IMR-90 (cell line): ENCODE results near the gene CRACR2B. TPM values are rescaled to one million over a fixed set of nuclear protein-coding genes. Genes with fewer than 3 reads are reported as not detected.

ENCODE experiments used
- ATAC-seq: fragments of 200-7000 bp; cut with Tn5 transposase; 2 replicates; pipeline ENCODE4 v1.9.1; 2020; ENCODE audit warnings: low read depth, mild to moderate bottlenecking, moderate library complexity
- BruUV-seq: library from RNA; stranded (reverse); fragments of 400-500 nt; replicated peaks from 2 replicates; lab custom pipeline; 2021; lab: Mats Ljungman, UMichigan
- CTCF ChIA-PET: fragments of 300-600 bp; formaldehyde crosslinking; extraction: SDS; loops from one replicate; lab custom pipeline; 2021; ENCODE audit warnings: antibody characterized with exemption; lab: Yijun Ruan, JAX
- POLR2A ChIA-PET: fragments of 300-600 bp; sonication (Branson Sonifier 250); formaldehyde crosslinking; loops from one replicate; lab custom pipeline; 2022; ENCODE audit warnings: antibody characterized with exemption; ENCODE audit not compliant: unreplicated experiment; lab: Charles Lee
- DNase-seq: peaks from one replicate; pipeline ENCODE4 v3.0.0; 2013
- H2AFZ ChIP-seq: replicated peaks from 2 replicates; pipeline ENCODE3; 2013; ENCODE audit warnings: low read length, mild to moderate bottlenecking; ENCODE audit not compliant: poor library complexity
- H2AK5ac ChIP-seq: 2 replicates; pipeline ENCODE4 v1.6.1; 2013; ENCODE audit warnings: low read depth, low read length, inconsistent platforms
- H2AK9ac ChIP-seq: replicated peaks from 2 replicates; pipeline ENCODE3; 2013; ENCODE audit warnings: mild to moderate bottlenecking, low read depth, low read length, moderate library complexity; ENCODE audit not compliant: poor library complexity
- H2BK120ac ChIP-seq: 2 replicates; pipeline ENCODE4 v1.6.1; 2013; ENCODE audit warnings: low read depth, low read length, inconsistent platforms
- H2BK15ac ChIP-seq: 3 replicates; pipeline ENCODE4 v1.6.1; 2013; ENCODE audit warnings: low read depth, low read length, inconsistent platforms
- H2BK20ac ChIP-seq: 2 replicates; pipeline ENCODE4 v1.6.1; 2013; ENCODE audit warnings: low read depth, mild to moderate bottlenecking, inconsistent platforms, low read length, moderate library complexity
- H2BK5ac ChIP-seq: 2 replicates; pipeline ENCODE4 v1.6.1; 2013; ENCODE audit warnings: mild to moderate bottlenecking, low read depth, low read length, inconsistent platforms; ENCODE audit not compliant: poor library complexity, severe bottlenecking
- H3K14ac ChIP-seq: replicated peaks from 2 replicates; pipeline ENCODE4 v1.6.1; 2013; ENCODE audit warnings: low read depth, low read length, inconsistent platforms
- H3K18ac ChIP-seq: 2 replicates; pipeline ENCODE4 v1.6.1; 2013; ENCODE audit warnings: low read depth, low read length, control low read depth
- H3K23ac ChIP-seq: 2 replicates; pipeline ENCODE4 v1.6.1; 2013; ENCODE audit warnings: low read depth, low read length, inconsistent platforms
- H3K27ac ChIP-seq: 2 replicates; pipeline ENCODE4 v1.5.1; 2013; ENCODE audit warnings: mild to moderate bottlenecking, control low read depth, low read length; ENCODE audit not compliant: insufficient read depth
- H3K27me3 ChIP-seq: 2 replicates; pipeline ENCODE4 v1.6.1; 2013; ENCODE audit warnings: low read length; ENCODE audit not compliant: control insufficient read depth, insufficient read depth
- H3K36me3 ChIP-seq: 2 replicates; pipeline ENCODE4 v1.6.1; 2013; ENCODE audit warnings: low read length, mixed read lengths; ENCODE audit not compliant: control insufficient read depth, insufficient read depth
- H3K4ac ChIP-seq: 2 replicates; pipeline ENCODE4 v1.6.1; 2013; ENCODE audit warnings: low read depth, low read length, inconsistent platforms
- H3K4me1 ChIP-seq: 2 replicates; pipeline ENCODE4 v1.6.1; 2013; ENCODE audit warnings: low read length, mixed read lengths; ENCODE audit not compliant: control insufficient read depth, insufficient read depth
- H3K4me2 ChIP-seq: 2 replicates; pipeline ENCODE4 v1.6.1; 2013; ENCODE audit warnings: low read depth, mild to moderate bottlenecking, control low read depth, low read length, moderate library complexity
- H3K4me3 ChIP-seq: 2 replicates; pipeline ENCODE4 v1.5.1; 2013; ENCODE audit warnings: low read depth, mild to moderate bottlenecking, control low read depth, low read length, moderate library complexity; ENCODE audit not compliant: insufficient read depth
- H3K56ac ChIP-seq: 2 replicates; pipeline ENCODE4 v1.6.1; 2013; ENCODE audit warnings: low read length, inconsistent platforms; ENCODE audit not compliant: insufficient read depth; ENCODE audit errors: extremely low read depth
- H3K79me1 ChIP-seq, 2 experiments: 2 replicates each; pipeline ENCODE4 v1.6.1; 2013; ENCODE audit warnings: low read length in 2 of 2, inconsistent platforms in 1 of 2, low read depth in 1 of 2
- H3K9ac ChIP-seq: 2 replicates; pipeline ENCODE4 v1.6.1; 2013; ENCODE audit warnings: low read depth, low read length, control low read depth
- H3K9me1 ChIP-seq: 2 replicates; pipeline ENCODE4 v1.6.1; 2013; ENCODE audit warnings: low read length, inconsistent platforms; ENCODE audit not compliant: insufficient read depth
- H3K9me3 ChIP-seq: 2 replicates; pipeline ENCODE4 v1.6.1; 2013; ENCODE audit warnings: low read length; ENCODE audit not compliant: control insufficient read depth, insufficient read depth
- H4K20me1 ChIP-seq: 2 replicates; pipeline ENCODE4 v1.6.1; 2013; ENCODE audit warnings: low read length, inconsistent platforms; ENCODE audit not compliant: insufficient read depth
- H4K5ac ChIP-seq: 2 replicates; pipeline ENCODE4 v1.6.1; 2013; ENCODE audit warnings: mild to moderate bottlenecking, low read depth, low read length, control low read depth
- H4K8ac ChIP-seq, 2 experiments: 2 replicates each; pipeline ENCODE4 v1.6.1; 2013; ENCODE audit warnings: low read depth in 2 of 2, low read length in 2 of 2, control low read depth in 1 of 2, inconsistent platforms in 1 of 2
- H4K91ac ChIP-seq: 2 replicates; pipeline ENCODE4 v1.6.1; 2013; ENCODE audit warnings: low read depth, low read length, inconsistent platforms; ENCODE audit not compliant: insufficient read depth
- BHLHE40 ChIP-seq: fragments of 150-350 bp; IDR thresholded peaks from 2 replicates; pipeline ENCODE4 v1.6.1; 2016; ENCODE audit warnings: mild to moderate bottlenecking, low read depth, low read length
- FOS ChIP-seq: fragments of 150-350 bp; IDR thresholded peaks from 2 replicates; pipeline ENCODE4 v1.6.1; 2016; ENCODE audit warnings: low read depth, low read length
- MAFK ChIP-seq: IDR thresholded peaks from 2 replicates; pipeline ENCODE4 v1.6.1; 2012; ENCODE audit warnings: low read depth, low read length, improper control_type of control experiment
- MXI1 ChIP-seq: IDR thresholded peaks from 2 replicates; pipeline ENCODE4 v1.6.1; 2012; ENCODE audit warnings: low read depth, mild to moderate bottlenecking, low read length, moderate library complexity, borderline replicate concordance
- POLR2A ChIP-seq: IDR thresholded peaks from 2 replicates; pipeline ENCODE4 v1.6.1; 2012; ENCODE audit warnings: mild to moderate bottlenecking, low read depth, low read length
- SMC3 ChIP-seq: fragments of 150-350 bp; IDR thresholded peaks from 2 replicates; pipeline ENCODE4 v1.6.1; 2016; ENCODE audit warnings: low read depth, mild to moderate bottlenecking, antibody characterized with exemption, low read length, moderate library complexity
- WGBS, 2 experiments: methylation state at CpG; one replicate each; pipeline versions ENCODE4 v1.1.5 to v1.1.7; 2013; ENCODE audit warnings: missing lambda C conversion rate in 2 of 2; ENCODE audit not compliant: insufficient read length in 1 of 2; ENCODE audit errors: extremely low coverage in 2 of 2; 5-methylcytosine and 5-hydroxymethylcytosine counted together
- dilution Hi-C: fragments of 300-500 bp; cut with HindIII; formaldehyde crosslinking; loops from one replicate; pipeline ENCODE4 v1.14.3; 2018; ENCODE audit warnings: low sequenced_read_pairs; ENCODE audit not compliant: unreplicated experiment
- in situ Hi-C: fragments of 300-500 bp; cut with MboI; formaldehyde crosslinking; loops from 3 replicates; pipeline ENCODE4 v1.14.3; 2019; ENCODE audit warnings: low sequenced_read_pairs, inconsistent platforms, mixed read lengths
- intact Hi-C: fragments of 100-400 bp; cut with micrococcal nuclease; formaldehyde crosslinking; loops from 2 replicates; pipeline ENCODE4 v1.10.0; 2022
- polyA plus RNA-seq, 3 experiments: library from polyadenylated mRNA; depleted of rRNA; stranded (reverse); fragments of >200 nt; gene quantifications; 2 replicates each; pipeline ENCODE4 v1.2.3, GENCODE V29; 2012; ENCODE audit warnings: low replicate concordance in 1 of 3
- total RNA-seq: library from RNA; depleted of rRNA; stranded (reverse); fragments of >200 nt; gene quantifications from 2 replicates; pipeline ENCODE4 v1.2.3, GENCODE V29; 2012
- TF ChIP-seq, protein P1 (sequence below): fragments of 150-350 bp; IDR thresholded peaks from 2 replicates; pipeline ENCODE4 v1.6.1; 2017; ENCODE audit warnings: mild to moderate bottlenecking, antibody characterized with exemption, low read length, low read depth
- TF ChIP-seq, protein P2 (sequence below): fragments of 150-350 bp; IDR thresholded peaks from 2 replicates; pipeline ENCODE4 v1.6.1; 2016; ENCODE audit warnings: low read depth, mild to moderate bottlenecking, low read length, moderate library complexity, borderline replicate concordance

Gene CRACR2B
- total and polyA plus RNA-seq, 2 of the 4 experiments (the other 2 are of a cell fraction): 0.54 to 2.5 TPM

DNA sequence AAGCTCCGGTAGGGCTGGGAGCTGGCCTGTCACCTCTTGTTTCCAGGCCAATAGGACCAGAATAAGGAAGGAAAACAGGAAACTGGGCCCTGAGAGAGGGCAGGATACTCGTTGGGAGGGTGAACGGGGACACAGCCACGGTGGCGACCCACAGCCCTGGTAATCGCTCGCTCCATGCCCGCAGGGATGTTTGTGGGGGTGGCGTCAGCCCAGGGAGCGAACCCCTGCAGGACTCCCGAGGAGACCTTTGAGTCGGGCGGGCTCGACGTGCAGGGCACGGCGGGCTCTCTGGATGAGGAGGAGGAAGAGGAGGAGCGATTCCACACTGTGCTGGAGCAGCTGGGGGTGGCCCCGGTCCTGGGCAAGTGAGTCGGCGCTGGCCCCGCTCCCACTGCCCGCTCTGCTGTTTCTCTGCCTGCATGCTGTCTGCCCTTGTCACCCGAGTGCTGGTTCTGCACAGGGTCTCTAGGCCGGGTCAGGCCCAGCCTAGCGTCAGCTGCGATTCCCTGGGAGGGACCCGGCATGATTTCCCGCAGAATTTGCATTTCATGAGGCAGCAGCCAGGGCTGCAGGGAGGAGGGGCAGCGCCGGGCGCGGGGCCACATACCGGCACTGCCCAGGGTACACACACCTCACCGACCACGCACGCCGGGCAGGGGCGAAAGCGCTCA, 1.6 kb downstream of the CRACR2B start:
- peaks cover 28% of the 10 kb centered on the region for H3K4me1 ChIP-seq
- no peak for DNase-seq
- H3K27ac ChIP-seq: no peak overlapping the region; the same call in 1 of the 2 replicates
- no peak overlapping the region for H3K9ac ChIP-seq
- peaks cover 5 to 20% of the 10 kb centered on the region in 2 experiments for H3K79me1 ChIP-seq
- H2BK120ac ChIP-seq: peak overlapping the region; percentile 18; the same call in 1 of the 2 replicates
- 17% methylated on average over 27 of the region's 40 CpGs; no CpG with 5 or more reads in 1 of the 2 experiments for WGBS, 2 experiments
- no peak overlapping the region for H3K18ac ChIP-seq
- dilution Hi-C loops (no loop called here), in situ Hi-C loops (no loop called here), intact Hi-C loops (no loop called here)
- H2AFZ ChIP-seq: peak overlapping the region; percentile 90
- no peaks in the 10 kb centered on the region for H3K9me3 ChIP-seq
- 0 out of 2 replicates have a peak overlapping the region, but pooled peaks have one; percentile 39 for H3K14ac ChIP-seq
- H3K4me2 ChIP-seq: peak overlapping the region; percentile 51
- 0 out of 2 replicates have a peak, but pooled peaks have one; percentile 2 for ATAC-seq
- H2BK20ac ChIP-seq: no peak overlapping the region
- peak overlapping the region; percentile 60 for H2AK9ac ChIP-seq
- peak overlapping the region; percentile 71 for H4K91ac ChIP-seq
- TF ChIP-seq BHLHE40 (no peak), POLR2A (no peak), MXI1 (no peak), SMC3 (no peak), FOS (no peak), MAFK (no peak)
- TF ChIP-seq, protein P1, sequence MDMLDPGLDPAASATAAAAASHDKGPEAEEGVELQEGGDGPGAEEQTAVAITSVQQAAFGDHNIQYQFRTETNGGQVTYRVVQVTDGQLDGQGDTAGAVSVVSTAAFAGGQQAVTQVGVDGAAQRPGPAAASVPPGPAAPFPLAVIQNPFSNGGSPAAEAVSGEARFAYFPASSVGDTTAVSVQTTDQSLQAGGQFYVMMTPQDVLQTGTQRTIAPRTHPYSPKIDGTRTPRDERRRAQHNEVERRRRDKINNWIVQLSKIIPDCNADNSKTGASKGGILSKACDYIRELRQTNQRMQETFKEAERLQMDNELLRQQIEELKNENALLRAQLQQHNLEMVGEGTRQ: no peak
- TF ChIP-seq, protein P2, sequence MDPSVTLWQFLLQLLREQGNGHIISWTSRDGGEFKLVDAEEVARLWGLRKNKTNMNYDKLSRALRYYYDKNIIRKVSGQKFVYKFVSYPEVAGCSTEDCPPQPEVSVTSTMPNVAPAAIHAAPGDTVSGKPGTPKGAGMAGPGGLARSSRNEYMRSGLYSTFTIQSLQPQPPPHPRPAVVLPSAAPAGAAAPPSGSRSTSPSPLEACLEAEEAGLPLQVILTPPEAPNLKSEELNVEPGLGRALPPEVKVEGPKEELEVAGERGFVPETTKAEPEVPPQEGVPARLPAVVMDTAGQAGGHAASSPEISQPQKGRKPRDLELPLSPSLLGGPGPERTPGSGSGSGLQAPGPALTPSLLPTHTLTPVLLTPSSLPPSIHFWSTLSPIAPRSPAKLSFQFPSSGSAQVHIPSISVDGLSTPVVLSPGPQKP: no peak
- no peak overlapping the region for H2BK15ac ChIP-seq
- peaks cover 14% of the 10 kb centered on the region; the same call in 1 of the 2 replicates for H3K36me3 ChIP-seq
- ChIA-PET CTCF (no interaction called here), POLR2A (no interaction called here)
- H3K4ac ChIP-seq: peak overlapping the region; percentile 43
- no peak overlapping the region; the same call in 1 of the 2 replicates for H4K5ac ChIP-seq
- no peak overlapping the region for H3K4me3 ChIP-seq
- peaks cover 33% of the 10 kb centered on the region for H4K20me1 ChIP-seq
- peaks cover 6% of the 10 kb centered on the region; the same call in 1 of the 2 replicates for H3K27me3 ChIP-seq
- H2BK5ac ChIP-seq: peak overlapping the region; percentile 56
- peak overlapping the region; percentile 34; the same call in 1 of the 2 replicates for H3K23ac ChIP-seq
- peaks cover 7% of the 10 kb centered on the region; the same call in 1 of the 2 replicates for H3K9me1 ChIP-seq
- BruUV-seq: no TSS peak
- peak overlapping the region; percentile 87 to 95; a peak in 3 of 4 replicates for H4K8ac ChIP-seq
- H2AK5ac ChIP-seq: 0 out of 2 replicates have a peak overlapping the region, but pooled peaks have one; percentile 52
- H3K56ac ChIP-seq: no peak overlapping the region
